Omental fat pad (tissue), 4 donors: ENCODE results near the gene C10orf71. TPM values are rescaled to one million over a fixed set of nuclear protein-coding genes. Genes with fewer than 3 reads are reported as not detected.

Experiments used
- ATAC-seq: fragments of 150-250 bp; one replicate; pipeline ENCODE4 v1.9.1; 2016; ENCODE audit warnings: mild to moderate bottlenecking, moderate library complexity; ENCODE audit not compliant: low FRiP score
- DNase-seq: peaks from one replicate; pipeline ENCODE4 v3.0.0-alpha.2; 2019; ENCODE audit warnings: low spot score
- total RNA-seq, 4 donors: library from RNA; depleted of rRNA; stranded (reverse); fragments of >200 nt; gene quantifications; one replicate each; pipeline ENCODE4 v1.1.0, GENCODE V29; 2016
- TF ChIP-seq, protein P1 (sequence below), 3 donors: fragments of 450-650 bp; IDR thresholded peaks; one replicate each; pipeline ENCODE4 v1.5.1; 2016 to 2017; ENCODE audit warnings: antibody characterized with exemption in 3 of 3, mild to moderate bottlenecking in 3 of 3, moderate library complexity in 2 of 3

Gene C10orf71
- total RNA-seq, 4 donors from 2014 or later, result not detected

DNA sequence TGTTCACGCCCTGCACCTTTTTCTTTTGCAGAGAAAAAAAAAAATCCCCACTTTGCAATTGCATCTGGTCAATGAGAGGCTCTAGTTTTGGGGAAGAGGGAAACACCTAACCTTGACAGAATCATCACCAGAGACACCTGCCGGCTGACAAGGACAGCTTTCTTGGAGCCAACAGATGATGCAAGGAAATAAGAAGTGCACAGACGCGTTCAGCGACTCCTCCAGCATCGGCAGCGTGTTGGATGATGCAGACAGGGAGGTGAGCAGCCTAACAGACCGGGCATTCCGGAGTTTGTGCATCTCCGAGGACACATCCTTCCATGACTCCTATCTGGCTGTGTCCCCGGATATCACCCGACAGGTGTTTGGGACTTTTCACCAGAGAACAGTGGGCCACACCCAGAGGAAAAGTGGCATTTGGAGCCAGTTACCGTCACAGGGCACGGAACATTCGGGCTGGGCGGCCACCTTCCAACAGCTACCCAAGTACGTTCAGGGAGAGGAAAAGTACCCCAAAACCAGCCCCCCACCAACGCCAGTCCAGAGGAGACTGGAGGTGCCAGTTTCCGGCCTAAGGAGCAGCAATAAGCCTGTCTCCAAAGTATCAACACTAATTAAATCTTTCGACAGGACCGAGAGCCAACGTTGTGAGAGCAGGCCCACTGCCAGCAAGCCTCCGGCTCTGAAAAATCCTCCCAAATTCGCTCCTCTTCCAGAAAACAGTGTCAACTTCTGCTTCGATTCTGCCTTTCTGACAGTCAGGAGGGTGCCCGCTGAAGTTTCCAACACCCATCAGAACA lies 23.6 kb downstream of the C10orf71 start:
- TF ChIP-seq, protein P1, sequence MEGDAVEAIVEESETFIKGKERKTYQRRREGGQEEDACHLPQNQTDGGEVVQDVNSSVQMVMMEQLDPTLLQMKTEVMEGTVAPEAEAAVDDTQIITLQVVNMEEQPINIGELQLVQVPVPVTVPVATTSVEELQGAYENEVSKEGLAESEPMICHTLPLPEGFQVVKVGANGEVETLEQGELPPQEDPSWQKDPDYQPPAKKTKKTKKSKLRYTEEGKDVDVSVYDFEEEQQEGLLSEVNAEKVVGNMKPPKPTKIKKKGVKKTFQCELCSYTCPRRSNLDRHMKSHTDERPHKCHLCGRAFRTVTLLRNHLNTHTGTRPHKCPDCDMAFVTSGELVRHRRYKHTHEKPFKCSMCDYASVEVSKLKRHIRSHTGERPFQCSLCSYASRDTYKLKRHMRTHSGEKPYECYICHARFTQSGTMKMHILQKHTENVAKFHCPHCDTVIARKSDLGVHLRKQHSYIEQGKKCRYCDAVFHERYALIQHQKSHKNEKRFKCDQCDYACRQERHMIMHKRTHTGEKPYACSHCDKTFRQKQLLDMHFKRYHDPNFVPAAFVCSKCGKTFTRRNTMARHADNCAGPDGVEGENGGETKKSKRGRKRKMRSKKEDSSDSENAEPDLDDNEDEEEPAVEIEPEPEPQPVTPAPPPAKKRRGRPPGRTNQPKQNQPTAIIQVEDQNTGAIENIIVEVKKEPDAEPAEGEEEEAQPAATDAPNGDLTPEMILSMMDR (IDR thresholded peaks at IDR 0.05), result no peak
- no peak for DNase-seq
- no peak for ATAC-seq

DNA sequence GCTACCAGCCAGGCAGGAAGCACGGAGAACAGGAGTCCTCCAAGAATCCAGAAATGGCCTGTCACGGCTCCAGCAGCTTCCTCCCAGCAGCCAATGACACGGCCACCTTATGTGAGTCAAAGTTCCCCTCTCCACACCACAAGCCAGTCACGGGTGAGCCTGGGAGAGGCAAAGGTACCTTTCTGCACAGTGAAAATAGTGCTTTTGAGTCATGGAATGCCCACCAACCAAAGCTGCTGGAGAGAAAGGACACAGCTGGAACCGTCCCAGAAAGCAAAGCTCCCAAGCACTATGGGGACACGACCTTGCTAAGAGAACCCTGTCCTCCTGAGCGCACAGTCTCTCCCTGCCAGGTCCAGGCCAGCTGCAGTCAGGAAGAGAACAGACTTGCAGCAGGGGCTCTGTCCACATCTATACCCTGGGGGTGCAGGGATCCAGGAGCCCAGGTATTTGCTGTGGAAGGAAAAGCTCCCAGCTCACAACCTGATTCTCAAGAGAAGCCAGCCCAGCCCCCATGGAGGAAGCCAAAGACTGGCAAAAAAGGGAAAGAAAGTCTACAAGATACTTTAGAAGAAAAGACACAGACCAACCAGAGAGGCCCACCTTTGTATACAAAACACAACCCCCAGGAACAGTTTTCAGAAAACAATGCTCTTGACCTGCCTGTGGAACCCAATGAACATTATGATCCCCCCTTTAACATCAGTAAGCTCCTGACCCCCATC lies 24.4 kb downstream of the C10orf71 start:
- TF ChIP-seq, protein P1 (IDR thresholded peaks at IDR 0.05), result no peak
- no peak for ATAC-seq
- no peak for DNase-seq

DNA sequence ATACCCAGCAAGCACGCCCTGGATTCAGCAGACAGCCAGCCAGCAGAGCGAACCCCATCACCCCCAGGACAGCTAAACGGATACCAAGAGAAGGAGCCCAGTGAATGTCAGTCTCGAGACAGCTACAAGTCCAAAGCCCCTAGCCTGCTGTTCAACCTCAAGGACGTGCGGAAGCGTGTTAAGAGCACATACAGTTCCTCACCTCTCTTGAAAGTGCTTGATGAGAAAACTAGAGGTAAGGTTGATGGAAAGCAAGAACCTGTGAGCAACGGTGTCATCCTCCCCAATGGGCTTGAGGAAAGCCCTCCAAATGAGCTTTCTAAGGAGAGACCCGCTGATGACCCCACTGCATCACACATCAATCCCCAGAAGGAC lies 24.9 kb downstream of the C10orf71 start:
- DNase-seq, result no peak
- TF ChIP-seq, protein P1 (IDR thresholded peaks at IDR 0.05), result no peak
- ATAC-seq, result no peak

DNA sequence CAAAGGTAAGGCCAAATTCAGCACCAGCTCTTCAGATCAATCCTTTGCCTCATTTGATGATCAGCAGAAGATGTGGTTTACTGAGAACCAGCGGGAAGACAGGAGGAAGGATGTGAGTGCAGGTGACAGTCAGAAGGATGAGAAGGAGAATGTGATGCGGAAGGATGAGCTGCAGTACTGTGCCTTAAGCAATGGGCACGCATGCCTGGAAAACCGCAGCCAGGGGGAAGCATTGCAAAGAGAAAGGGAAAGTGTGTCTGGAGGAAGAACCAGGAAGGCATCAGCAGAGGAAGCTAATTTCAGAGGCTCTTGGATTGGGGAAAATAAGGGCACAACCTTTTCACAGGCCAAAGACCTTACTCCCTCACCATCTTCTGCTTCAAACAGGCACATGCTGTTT lies 25.7 kb downstream of the C10orf71 start:
- no peak for DNase-seq
- ATAC-seq, result no peak
- TF ChIP-seq, protein P1 (IDR thresholded peaks at IDR 0.05), result no peak

DNA sequence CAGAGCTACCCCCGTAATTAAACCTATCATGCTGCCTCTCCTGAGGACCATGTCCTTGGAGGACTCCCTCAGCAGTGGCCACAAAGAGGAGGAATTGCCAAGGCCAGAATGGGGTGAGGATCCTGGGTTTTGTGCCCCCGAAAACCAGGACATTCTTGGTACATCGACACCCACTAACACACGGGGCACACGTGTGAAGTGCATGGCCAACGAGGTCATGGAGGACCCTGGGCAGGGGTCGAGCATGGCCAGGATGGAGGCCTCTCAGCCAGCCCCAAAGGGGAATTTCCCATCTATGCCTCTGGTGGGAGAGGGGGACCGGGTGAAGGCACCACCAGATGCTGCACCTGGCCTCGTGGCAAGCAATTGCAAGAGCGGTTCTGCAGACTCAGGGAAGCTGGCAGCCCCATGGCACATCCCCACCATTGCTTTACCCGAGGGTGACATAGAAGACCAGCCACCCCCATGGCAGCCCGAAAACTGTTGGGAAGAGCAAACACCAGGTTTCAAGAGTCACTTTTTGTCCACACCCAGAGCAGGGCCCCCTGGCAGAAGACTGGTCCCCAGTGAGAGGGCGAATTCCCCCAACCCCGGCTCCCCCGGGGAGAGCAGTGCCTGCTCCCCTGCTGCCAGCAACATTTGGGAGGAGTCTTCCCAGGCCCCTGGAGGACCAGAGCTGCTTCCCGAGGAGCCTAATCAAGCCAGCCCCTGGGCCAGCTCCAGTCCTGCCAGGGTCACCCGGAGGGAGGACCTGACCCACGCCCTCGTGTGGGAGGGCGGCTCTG lies 26.4 kb downstream of the C10orf71 start:
- TF ChIP-seq, protein P1 (IDR thresholded peaks at IDR 0.05), result no peak
- DNase-seq, result no peak
- no peak for ATAC-seq

DNA sequence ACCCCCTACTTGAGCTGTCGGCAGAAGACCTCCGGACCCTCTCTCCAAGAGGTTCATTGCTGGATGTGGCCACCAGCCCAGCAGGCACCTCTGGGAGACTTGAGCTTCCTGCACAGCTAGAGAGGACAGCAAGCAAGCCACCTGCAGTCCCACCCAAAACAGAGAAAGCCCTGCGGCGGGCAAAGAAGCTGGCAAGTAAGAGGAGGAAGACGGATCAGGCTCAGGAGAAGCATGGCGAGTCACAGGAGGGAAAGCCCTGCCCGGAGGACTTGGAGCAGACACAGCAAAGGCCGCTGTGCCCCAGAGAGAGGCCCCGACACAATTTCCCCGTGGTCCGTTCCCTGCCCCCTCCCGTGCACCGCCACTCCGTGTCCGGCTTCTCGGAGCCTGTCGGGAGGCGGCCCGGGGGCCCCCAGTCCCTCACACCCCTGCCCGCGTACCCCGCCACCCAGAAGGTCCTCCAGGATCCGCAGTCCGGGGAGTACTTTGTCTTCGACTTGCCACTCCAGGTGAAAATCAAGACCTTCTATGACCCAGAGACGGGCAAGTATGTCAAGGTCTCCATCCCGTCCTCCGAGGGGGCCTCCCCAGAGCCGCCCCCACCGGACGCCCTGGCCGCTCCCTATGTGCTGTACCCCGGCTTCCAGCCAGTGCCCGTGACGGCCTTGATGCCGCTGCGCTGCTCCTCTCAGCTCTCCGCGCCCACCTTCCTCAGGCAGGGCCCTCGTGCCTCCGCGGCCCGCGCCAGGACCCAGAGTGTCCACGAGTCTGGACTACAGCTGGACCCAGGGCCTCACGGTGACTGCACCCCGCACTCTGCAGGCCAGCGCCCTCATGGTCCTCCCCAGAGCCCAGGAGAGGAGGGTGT lies 27.2 kb downstream of the C10orf71 start:
- ATAC-seq (no peak), DNase-seq (no peak)
- TF ChIP-seq, protein P1 (IDR thresholded peaks at IDR 0.05), result no peak
